ENCODE results near the gene BACH2.
A peak's percentile ranks its signal among the peaks of the same experiment; 100 is the strongest.
"Not testable (repeated sequence)": the region's sequence is repeated elsewhere in the genome, so short reads cannot be mapped to it uniquely, and the experiment has no call there.

The BACH2 gene

GRCh38 chr6:90296341-90297114 is at the start of gene BACH2:
BACH2 (minus strand) TSS chr6:90296843; CDS start chr6:90008844, 287,999 bp downstream.
- no peak for TF ChIP-seq CTCF (IDR thresholded peaks at IDR 0.05; ENCODE audit: low read depth, low read length)
- peak; percentile 4 for DNase-seq (ENCODE audit: extremely low read depth, low read depth)

GRCh38 chr6:90343576-90343975 is 46.9 kb upstream of the BACH2 start:
- no peak for TF ChIP-seq CTCF (IDR thresholded peaks at IDR 0.05; ENCODE audit: low read depth, low read length)
- DNase-seq (ENCODE audit: extremely low read depth, low read depth) = no peak

- DNase-seq (ENCODE audit: extremely low read depth, low read depth) = no peak
- no peak for TF ChIP-seq CTCF (IDR thresholded peaks at IDR 0.05; ENCODE audit: low read depth, low read length)
These were observed 41.8 kb upstream of the BACH2 start for GRCh38 chr6:90338409-90338808.

GRCh38 chr6:90336388-90336947 is 39.8 kb upstream of the BACH2 start:
- TF ChIP-seq CTCF (IDR thresholded peaks at IDR 0.05; ENCODE audit: low read depth, low read length) = no peak
- DNase-seq (ENCODE audit: extremely low read depth, low read depth) = no peak

GRCh38 chr6:90333928-90334327 is 37.3 kb upstream of the BACH2 start:
- TF ChIP-seq CTCF (IDR thresholded peaks at IDR 0.05; ENCODE audit: low read depth, low read length) = no peak
- no peak for DNase-seq (ENCODE audit: extremely low read depth, low read depth)

- DNase-seq (ENCODE audit: extremely low read depth, low read depth) = not testable (repeated sequence)
These were observed 36.4 kb upstream of the BACH2 start for GRCh38 chr6:90332978-90333543.

GRCh38 chr6:90329386-90330077 is 32.9 kb upstream of the BACH2 start:
- TF ChIP-seq CTCF (IDR thresholded peaks at IDR 0.05; ENCODE audit: low read depth, low read length) = no peak
- DNase-seq (ENCODE audit: extremely low read depth, low read depth) = no peak
